PFSK-1 (cell line): ENCODE results near the gene LRFN2.

ENCODE experiments used
- FOXP2 ChIP-seq: optimal IDR thresholded peaks from 2 replicates; pipeline ENCODE3; 2011; ENCODE audit warnings: borderline replicate concordance, control low read depth, inconsistent platforms; ENCODE audit not compliant: insufficient read depth; ENCODE audit errors: extremely low read length, extremely low read depth
- POLR2AphosphoS5 ChIP-seq: IDR thresholded peaks from 2 replicates; pipeline ENCODE4 v1.6.1; 2012; ENCODE audit warnings: low read depth, mild to moderate bottlenecking, control low read depth, low read length, moderate library complexity
- REST ChIP-seq, 2 experiments: IDR thresholded peaks; 2 replicates each; pipeline versions ENCODE4 v1.6.1 to v1.8.0; 2011 to 2012; ENCODE audit warnings: low read depth in 2 of 2, low read length in 2 of 2, control low read depth in 1 of 2, inconsistent platforms in 1 of 2, mild to moderate bottlenecking in 1 of 2, moderate library complexity in 1 of 2; ENCODE audit not compliant: insufficient read depth in 1 of 2
- SIN3A ChIP-seq: IDR thresholded peaks from 2 replicates; pipeline ENCODE4 v1.6.1; 2012; ENCODE audit warnings: mild to moderate bottlenecking, low read length, moderate library complexity, borderline replicate concordance; ENCODE audit not compliant: insufficient read depth
- TAF1 ChIP-seq: IDR thresholded peaks from 2 replicates; pipeline ENCODE4 v1.6.1; 2012; ENCODE audit warnings: low read length, control low read depth, borderline replicate concordance; ENCODE audit not compliant: insufficient read depth

GRCh38 chr6:40577672-40578071, 9.5 kb downstream of the LRFN2 start:
- TF ChIP-seq REST (IDR thresholded peaks at IDR 0.05; ENCODE audit: insufficient read depth in 1 of 2, low read depth in 2 of 2, low read length in 2 of 2) = no peak
- TF ChIP-seq SIN3A = no peak
- no peak for TF ChIP-seq POLR2AphosphoS5
- TF ChIP-seq TAF1 = no peak
- no peak for TF ChIP-seq FOXP2
